Endothelial cell of umbilical vein (primary cell): ENCODE data around the gene ACBD6. TPM values are rescaled to one million over a fixed set of nuclear protein-coding genes. Genes with fewer than 3 reads are reported as not detected.

Experiments
- BruUV-seq: library from RNA; stranded (reverse); fragments of 400-500 nt; replicated peaks from 2 replicates; lab custom pipeline; 2021; lab: Mats Ljungman, UMichigan
- CTCF ChIA-PET: fragments of 300-600, 350-600 bp; sonication (Branson Sonifier 250); formaldehyde crosslinking; loops from one replicate; lab custom pipeline; 2021; ENCODE audit warnings: antibody characterized with exemption, inconsistent platforms; lab: Charles Lee
- POLR2A ChIA-PET: fragments of 300-600, 350-600 bp; sonication (Branson Sonifier 250); formaldehyde crosslinking; loops from one replicate; lab custom pipeline; 2021; ENCODE audit warnings: antibody characterized with exemption, inconsistent platforms; lab: Charles Lee
- DNase-seq: peaks from one replicate; pipeline ENCODE4 v3.0.0-alpha.2; 2011; ENCODE audit warnings: low read depth, low spot score
- FAIRE-seq: peaks from 2 replicates; lab custom pipeline; 2011; peaks lifted over from hg19 to GRCh38; lab: Jason Lieb, UNC
- H2AFZ ChIP-seq: 2 replicates; pipeline ENCODE4 v1.6.0; 2012; ENCODE audit warnings: low read depth, low read length, control low read depth, inconsistent platforms
- H3K27ac ChIP-seq: 2 replicates; pipeline ENCODE4 v1.5.1; 2011; ENCODE audit warnings: low read depth, mild to moderate bottlenecking, control low read depth, low read length, moderate library complexity; ENCODE audit not compliant: insufficient read depth
- H3K27me3 ChIP-seq, 2 experiments: 2 replicates each; pipeline versions ENCODE4 v1.6.0 to v1.6.1; 2011; ENCODE audit warnings: low read length in 2 of 2, mixed read lengths in 1 of 2; ENCODE audit not compliant: control insufficient read depth in 2 of 2, insufficient read depth in 2 of 2
- H3K36me3 ChIP-seq, 2 experiments: 2 replicates in 1 of 2; 3 replicates in 1 of 2; pipeline ENCODE4 v1.5.1; 2011; ENCODE audit warnings: low read length in 2 of 2, mild to moderate bottlenecking in 1 of 2, moderate library complexity in 1 of 2; ENCODE audit not compliant: control insufficient read depth in 2 of 2, insufficient read depth in 2 of 2; ENCODE audit errors: extremely low read depth in 1 of 2
- H3K4me1 ChIP-seq: 3 replicates; pipeline ENCODE4 v1.5.1; 2011; ENCODE audit warnings: mild to moderate bottlenecking, low read length; ENCODE audit not compliant: control insufficient read depth, insufficient read depth; ENCODE audit errors: extremely low read depth
- H3K4me2 ChIP-seq: 2 replicates; pipeline ENCODE4 v1.6.1; 2011; ENCODE audit warnings: low read length, control low read depth, mixed read lengths; ENCODE audit not compliant: insufficient read depth
- H3K4me3 ChIP-seq, 3 experiments: fragments of 200-600 bp in 1 of 3; sonication (generic), shearing (Covaris generic) in 1 of 3; replicated peaks in 1 of 3; 2 replicates each; pipeline ENCODE4 v1.5.1; 2011 to 2016; ENCODE audit warnings: control low read depth in 3 of 3, low read length in 3 of 3, mild to moderate bottlenecking in 2 of 3, inconsistent platforms in 1 of 3, low read depth in 1 of 3, moderate library complexity in 1 of 3; ENCODE audit not compliant: insufficient read depth in 1 of 3
- H3K79me2 ChIP-seq: 2 replicates; pipeline ENCODE4 v1.6.0; 2012; ENCODE audit warnings: low read length, inconsistent platforms; ENCODE audit not compliant: control insufficient read depth, insufficient read depth
- H3K9ac ChIP-seq: replicated peaks from 2 replicates; pipeline ENCODE3; 2011; ENCODE audit warnings: low read length, control low read depth; ENCODE audit not compliant: insufficient read depth; ENCODE audit errors: extremely low read depth
- H3K9me1 ChIP-seq: replicated peaks from 3 replicates; pipeline ENCODE4 v1.6.0; 2011; ENCODE audit warnings: mild to moderate bottlenecking, low read length; ENCODE audit not compliant: control insufficient read depth, insufficient read depth; ENCODE audit errors: extremely low read depth
- H3K9me3 ChIP-seq: replicated peaks from 2 replicates; pipeline ENCODE4 v1.5.1; 2012; ENCODE audit warnings: low read length, inconsistent platforms; ENCODE audit not compliant: control insufficient read depth, insufficient read depth
- H4K20me1 ChIP-seq: replicated peaks from 2 replicates; pipeline ENCODE3; 2011; ENCODE audit warnings: mild to moderate bottlenecking, low read length; ENCODE audit not compliant: control insufficient read depth, insufficient read depth; ENCODE audit errors: extremely low read depth
- CTCF ChIP-seq, 2 donors: IDR thresholded peaks; 1 replicate in 1 of 2; 2 replicates in 1 of 2; pipeline ENCODE4 v1.5.1; 2011; ENCODE audit warnings: low read length in 2 of 2, mild to moderate bottlenecking in 2 of 2, moderate library complexity in 2 of 2, control low read depth in 1 of 2, inconsistent platforms in 1 of 2, low read depth in 1 of 2; ENCODE audit not compliant: insufficient read depth in 1 of 2; ENCODE audit errors: extremely low read depth in 1 of 2
- EZH2 ChIP-seq: IDR thresholded peaks from 2 replicates; pipeline ENCODE4 v1.6.1; 2012; ENCODE audit warnings: borderline replicate concordance, low read depth, mild to moderate bottlenecking, moderate library complexity, low read length, inconsistent platforms; ENCODE audit not compliant: severe bottlenecking
- FOS ChIP-seq: IDR thresholded peaks from 2 replicates; pipeline ENCODE4 v1.6.1; 2011; ENCODE audit warnings: mild to moderate bottlenecking, low read length, moderate library complexity, borderline replicate concordance; ENCODE audit not compliant: insufficient read depth
- GATA2 ChIP-seq: IDR thresholded peaks from 2 replicates; pipeline ENCODE4 v1.7.0; 2011; ENCODE audit warnings: low read depth, mild to moderate bottlenecking, moderate library complexity, mixed read lengths, low read length; ENCODE audit not compliant: insufficient read length, insufficient read depth
- JUN ChIP-seq: IDR thresholded peaks from 2 replicates; pipeline ENCODE4 v1.6.1; 2011; ENCODE audit warnings: borderline replicate concordance, low read depth; ENCODE audit not compliant: insufficient read length, insufficient read depth
- MAX ChIP-seq: IDR thresholded peaks from 2 replicates; pipeline ENCODE4 v1.6.1; 2011; ENCODE audit not compliant: insufficient read depth, insufficient read length
- MYC ChIP-seq: IDR thresholded peaks from one replicate; pipeline ENCODE4 v1.6.1; 2011; ENCODE audit warnings: mild to moderate bottlenecking, low read depth, low read length
- POLR2A ChIP-seq: IDR thresholded peaks from 2 replicates; pipeline ENCODE4 v1.6.1; 2012; ENCODE audit warnings: low read depth, mild to moderate bottlenecking, control low read depth, low read length
- POLR2AphosphoS5 ChIP-seq: IDR thresholded peaks from 2 replicates; pipeline ENCODE4 v1.6.1; 2012; ENCODE audit warnings: low read depth, mild to moderate bottlenecking, control low read depth, low read length, moderate library complexity; ENCODE audit not compliant: insufficient read depth
- dilution Hi-C: fragments of 300-500 bp; cut with MboI; formaldehyde crosslinking; loops from one replicate; pipeline ENCODE4 v1.15.0; 2019; ENCODE audit warnings: low sequenced_read_pairs; ENCODE audit not compliant: extremely low pct_ligation_motif_present
- intact Hi-C: fragments of 100-400 bp; cut with micrococcal nuclease; formaldehyde crosslinking; loops from one replicate; pipeline ENCODE4 v1.10.0; 2022
- polyA plus RNA-seq, 4 experiments: library from polyadenylated mRNA; depleted of rRNA in 3 of 4; stranded (reverse) in 3 of 4; unstranded in 1 of 4; fragments of >200 nt; gene quantifications; 2 replicates each; pipeline versions ENCODE4 v1.2.1 to v1.2.3, GENCODE V29; 2011 to 2012; ENCODE audit warnings: missing spikeins in 1 of 4
- total RNA-seq: library from RNA; stranded (reverse); gene quantifications from 2 replicates; pipeline ENCODE4 v1.2.3, GENCODE V29; 2021

ACBD6 gene
- total and polyA plus RNA-seq, 2 donors (not counting 3 experiments of a cell fraction or from before 2014, with no cell fraction given): 55.6 to 56.4 TPM

DNA sequence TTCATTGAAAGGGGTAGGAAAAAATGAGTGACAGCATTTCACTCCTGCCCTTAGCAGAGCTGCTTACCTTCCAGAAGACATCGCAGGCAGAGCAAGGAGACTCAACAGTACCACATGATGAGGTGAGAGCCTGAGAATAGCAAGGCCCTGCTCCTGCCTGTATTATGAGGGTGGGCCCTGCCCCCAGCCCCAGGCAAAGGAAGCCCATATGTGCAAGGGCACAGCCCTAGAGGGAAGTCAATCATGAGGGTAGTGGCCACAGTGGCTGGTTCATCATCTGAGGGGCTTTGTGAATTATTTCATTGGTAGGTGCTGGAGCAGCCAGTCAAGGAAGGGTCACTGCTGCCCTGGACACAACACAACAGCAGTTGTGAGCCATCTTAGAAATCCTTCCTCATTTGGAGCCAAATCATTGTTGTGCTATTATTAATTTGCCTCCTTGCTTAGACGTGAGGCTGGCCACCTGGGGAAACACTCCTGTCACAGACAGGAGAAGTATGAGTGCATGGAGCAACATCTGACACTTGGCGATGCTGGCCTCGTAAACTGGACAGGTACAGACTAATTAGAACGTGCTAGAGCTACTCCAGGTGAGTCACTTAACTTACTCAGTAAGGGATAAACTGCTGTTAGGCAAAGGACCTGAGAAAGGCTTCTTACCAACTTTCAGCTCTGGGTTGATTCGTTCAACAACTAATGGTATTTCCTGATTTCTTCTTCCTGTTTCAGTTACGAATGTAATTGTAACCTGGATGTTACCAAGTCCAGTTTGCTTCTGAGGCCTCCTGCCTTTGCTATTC lies 22.7 kb upstream of the ACBD6 start:
- Histone ChIP-seq H3K9me1 (no peaks in the 10 kb centered on the region), H2AFZ (peak overlapping the region; percentile 50), H3K9me3 (no peaks in the 10 kb centered on the region), H3K4me3 (no peak overlapping the region), H3K4me2 (no peak overlapping the region), H3K79me2 (no peaks in the 10 kb centered on the region), H3K36me3 (no peaks in the 10 kb centered on the region), H3K27me3 (no peaks in the 10 kb centered on the region), H3K9ac (no peak overlapping the region), H3K27ac (no peak overlapping the region), H3K4me1 (peaks cover 27% of the 10 kb centered on the region), H4K20me1 (no peaks in the 10 kb centered on the region)
- dilution Hi-C loops (loop anchor here (25.0 kb wide), 1 partner anchor 337 kb away; no protein-coding TSS in a partner anchor), intact Hi-C loops (no loop called here)
- ChIA-PET POLR2A (no interaction called here), CTCF (interaction anchor here (1.2 to 14.3 kb wide), 3 partner anchors 9 to 338 kb away, joined by 3 to 247 read pairs (median 13); no protein-coding TSS in a partner anchor)
- no peak for FAIRE-seq
- TF ChIP-seq FOS: no peak
- no peak for TF ChIP-seq POLR2AphosphoS5
- TF ChIP-seq POLR2A: no peak
- no peak for TF ChIP-seq MYC
- no peak for TF ChIP-seq EZH2
- TF ChIP-seq CTCF (IDR thresholded peaks at IDR 0.05; ENCODE audit: extremely low read depth in 1 of 2, insufficient read depth in 1 of 2, low read depth in 1 of 2, low read length in 2 of 2): no peak
- no peak for TF ChIP-seq MAX
- no peak for TF ChIP-seq JUN
- no peak for TF ChIP-seq GATA2
- DNase-seq: no peak
- no TSS peak for BruUV-seq
